ENCODE results near the gene BRIP1. TPM values are rescaled to one million over a fixed set of nuclear protein-coding genes. Genes with fewer than 3 reads are reported as not detected.

Gene BRIP1
- total RNA-seq, 4 donors from 2014 or later, result 0.80 to 2.4 (median 0.93) TPM

DNA sequence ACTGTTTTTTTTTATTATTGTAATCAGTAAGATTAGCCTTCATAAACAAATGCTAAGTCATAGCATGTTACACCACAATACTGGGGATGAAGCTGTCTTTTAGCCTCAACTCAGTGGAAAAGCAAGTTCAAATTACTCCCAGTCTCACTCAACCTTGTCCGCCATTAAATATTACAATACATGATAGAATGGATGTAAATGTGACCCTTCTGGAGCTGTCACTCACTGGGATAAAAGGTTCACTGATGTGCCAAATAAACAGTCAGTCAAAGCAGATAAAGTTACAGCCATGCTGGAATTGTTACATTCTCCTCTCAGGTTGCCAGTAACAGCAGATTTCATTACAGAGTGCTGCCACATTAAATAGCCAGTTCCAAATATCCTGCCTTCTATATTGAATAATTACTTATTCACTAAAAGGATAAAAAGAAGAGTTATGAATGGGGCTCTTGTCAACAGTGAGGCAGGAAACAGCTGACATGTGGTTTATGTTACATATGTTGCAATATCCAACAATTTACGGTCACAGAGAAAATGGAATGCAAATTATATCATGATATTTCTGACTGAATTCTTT is 53.4 kb downstream of the BRIP1 start:
- H3K4me3 ChIP-seq (ENCODE audit: low read depth, poor library complexity, severe bottlenecking), result no peak overlapping the region
- TF ChIP-seq, protein P1, sequence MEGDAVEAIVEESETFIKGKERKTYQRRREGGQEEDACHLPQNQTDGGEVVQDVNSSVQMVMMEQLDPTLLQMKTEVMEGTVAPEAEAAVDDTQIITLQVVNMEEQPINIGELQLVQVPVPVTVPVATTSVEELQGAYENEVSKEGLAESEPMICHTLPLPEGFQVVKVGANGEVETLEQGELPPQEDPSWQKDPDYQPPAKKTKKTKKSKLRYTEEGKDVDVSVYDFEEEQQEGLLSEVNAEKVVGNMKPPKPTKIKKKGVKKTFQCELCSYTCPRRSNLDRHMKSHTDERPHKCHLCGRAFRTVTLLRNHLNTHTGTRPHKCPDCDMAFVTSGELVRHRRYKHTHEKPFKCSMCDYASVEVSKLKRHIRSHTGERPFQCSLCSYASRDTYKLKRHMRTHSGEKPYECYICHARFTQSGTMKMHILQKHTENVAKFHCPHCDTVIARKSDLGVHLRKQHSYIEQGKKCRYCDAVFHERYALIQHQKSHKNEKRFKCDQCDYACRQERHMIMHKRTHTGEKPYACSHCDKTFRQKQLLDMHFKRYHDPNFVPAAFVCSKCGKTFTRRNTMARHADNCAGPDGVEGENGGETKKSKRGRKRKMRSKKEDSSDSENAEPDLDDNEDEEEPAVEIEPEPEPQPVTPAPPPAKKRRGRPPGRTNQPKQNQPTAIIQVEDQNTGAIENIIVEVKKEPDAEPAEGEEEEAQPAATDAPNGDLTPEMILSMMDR (IDR thresholded peaks at IDR 0.05), result no peak
- TF ChIP-seq POLR2A (IDR thresholded peaks at IDR 0.05), result no peak
- DNase-seq (ENCODE audit: low spot score in 2 of 2), result no peak
- intact Hi-C loops (cut with DNase I; ENCODE audit: low total_unique reads), result no loop called here
- 60 to 67% methylated on average over 2 of the region's 2 CpGs for WGBS, 2 donors

DNA sequence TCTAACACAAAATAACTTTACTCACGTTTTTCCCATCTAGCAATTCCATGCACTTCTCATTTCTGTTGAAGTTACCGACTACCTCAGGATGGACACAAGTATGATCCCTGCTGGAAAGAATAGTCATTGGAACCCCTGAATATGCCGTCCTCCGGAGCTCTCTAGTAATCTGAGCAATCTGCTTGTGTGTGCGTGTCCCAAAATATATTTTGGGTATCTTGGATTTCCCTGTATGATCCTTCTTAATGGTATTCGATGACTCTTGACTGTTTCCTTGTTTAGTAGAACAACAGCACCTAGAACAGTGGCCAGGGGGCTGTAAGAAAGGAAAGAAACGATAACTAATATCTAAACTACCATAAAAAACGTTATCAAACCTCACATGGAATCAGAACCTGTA is 54.9 kb downstream of the BRIP1 start:
- 95% methylated on average over 8 of the region's 8 CpGs for WGBS, 2 donors
- TF ChIP-seq, protein P1 (IDR thresholded peaks at IDR 0.05), result no peak
- no peak for TF ChIP-seq POLR2A (IDR thresholded peaks at IDR 0.05)
- intact Hi-C loops (cut with DNase I; ENCODE audit: low total_unique reads), result no loop called here
- DNase-seq (ENCODE audit: low spot score in 2 of 2), result no peak
- H3K4me3 ChIP-seq (ENCODE audit: low read depth, poor library complexity, severe bottlenecking), result no peak overlapping the region

DNA sequence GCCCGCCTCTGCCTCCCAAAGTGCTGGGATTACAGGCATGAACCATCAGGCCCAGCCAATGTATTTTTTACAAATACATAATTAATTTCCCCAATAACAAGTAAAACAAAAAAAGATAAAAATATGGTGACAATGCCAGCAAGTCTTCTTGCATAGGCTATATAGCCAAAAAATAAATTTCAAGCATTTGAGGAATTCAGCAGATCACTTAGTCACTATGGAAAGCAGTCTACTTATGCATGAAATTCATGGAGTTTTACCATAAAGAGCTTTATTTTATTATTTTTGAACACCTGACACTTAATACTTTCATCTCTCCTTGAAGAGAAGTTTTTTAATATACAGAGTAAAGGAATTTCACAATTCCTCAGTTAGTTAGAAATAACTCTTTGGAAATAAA is 56.4 kb downstream of the BRIP1 start:
- no peak for TF ChIP-seq POLR2A (IDR thresholded peaks at IDR 0.05)
- TF ChIP-seq, protein P1 (IDR thresholded peaks at IDR 0.05), result no peak
- 97 to 100% methylated on average over 1 of the region's 1 CpG for WGBS, 2 donors
- DNase-seq (ENCODE audit: low spot score in 2 of 2), result no peak
- intact Hi-C loops (cut with DNase I; ENCODE audit: low total_unique reads), result no loop called here
- no peak overlapping the region for H3K4me3 ChIP-seq (ENCODE audit: low read depth, poor library complexity, severe bottlenecking)

DNA sequence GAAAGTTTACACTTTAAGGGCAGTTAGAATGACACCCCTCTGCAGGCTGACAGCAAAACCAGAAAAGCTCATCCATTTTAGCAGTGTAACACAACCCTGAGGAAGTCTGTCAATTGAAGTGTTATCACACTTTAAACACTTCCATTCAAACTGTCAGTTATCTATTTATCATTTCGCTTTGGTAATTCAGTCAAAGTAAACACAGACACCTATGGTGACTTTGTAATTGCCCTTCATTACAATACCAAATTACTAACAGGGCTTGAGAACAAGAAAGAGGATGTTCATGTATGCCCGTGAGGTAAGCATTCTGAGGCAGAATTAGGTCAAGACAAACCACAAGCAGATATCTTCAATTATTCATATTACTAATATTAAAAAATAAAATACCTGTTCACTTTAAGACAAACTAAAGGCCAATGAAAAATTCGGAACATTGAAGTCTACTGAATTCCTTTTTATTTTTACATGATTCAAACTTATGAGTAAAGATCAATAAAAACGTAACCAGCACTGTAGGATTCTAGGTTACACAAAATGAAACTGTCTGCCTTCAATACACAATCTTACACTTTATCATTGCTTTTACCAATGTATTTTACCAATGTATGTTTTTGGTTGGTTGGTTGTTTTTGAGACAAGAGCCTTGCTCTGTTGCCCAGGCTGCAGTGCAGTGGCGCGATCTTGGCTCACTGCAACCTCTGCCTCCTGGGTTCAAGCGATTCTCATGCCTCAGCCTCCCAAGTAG is 57.1 kb downstream of the BRIP1 start:
- 91 to 92% methylated on average over 7 of the region's 7 CpGs for WGBS, 2 donors
- DNase-seq (ENCODE audit: low spot score in 2 of 2), result no peak
- TF ChIP-seq, protein P1 (IDR thresholded peaks at IDR 0.05), result no peak
- no peak for TF ChIP-seq POLR2A (IDR thresholded peaks at IDR 0.05)
- H3K4me3 ChIP-seq (ENCODE audit: low read depth, poor library complexity, severe bottlenecking), result no peak overlapping the region
- intact Hi-C loops (cut with DNase I; ENCODE audit: low total_unique reads), result no loop called here

DNA sequence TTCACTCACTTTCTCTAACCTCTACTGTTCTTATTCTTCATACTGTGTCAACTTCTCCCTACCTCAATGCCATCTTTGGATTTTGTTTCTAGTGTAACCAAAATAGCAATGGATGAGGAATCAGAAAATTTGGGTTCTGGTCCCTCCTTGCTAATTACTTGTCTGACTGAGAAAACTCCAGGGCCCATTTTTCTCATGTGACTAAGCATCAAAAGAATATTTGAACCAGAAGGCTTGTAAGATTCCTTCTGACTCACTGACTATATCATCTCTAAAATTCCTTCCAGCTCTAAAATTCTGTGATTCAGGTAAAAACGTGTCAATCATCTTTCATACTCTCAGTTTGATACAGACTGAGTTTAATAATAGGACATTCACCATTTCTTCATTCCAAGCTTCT is 57.9 kb downstream of the BRIP1 start:
- 46 to 53% methylated on average over 1 of the region's 1 CpG for WGBS, 2 donors
- no peak for DNase-seq (ENCODE audit: low spot score in 2 of 2)
- intact Hi-C loops (cut with DNase I; ENCODE audit: low total_unique reads), result no loop called here
- no peak overlapping the region for H3K4me3 ChIP-seq (ENCODE audit: low read depth, poor library complexity, severe bottlenecking)
- TF ChIP-seq, protein P1 (IDR thresholded peaks at IDR 0.05), result no peak
- TF ChIP-seq POLR2A (IDR thresholded peaks at IDR 0.05), result no peak

All from lower leg skin (tissue), 4 donors.